ENCODE measurements around the gene CCDC201.
A peak's percentile ranks its signal among the peaks of the same experiment; 100 is the strongest.

Gene CCDC201

DNA sequence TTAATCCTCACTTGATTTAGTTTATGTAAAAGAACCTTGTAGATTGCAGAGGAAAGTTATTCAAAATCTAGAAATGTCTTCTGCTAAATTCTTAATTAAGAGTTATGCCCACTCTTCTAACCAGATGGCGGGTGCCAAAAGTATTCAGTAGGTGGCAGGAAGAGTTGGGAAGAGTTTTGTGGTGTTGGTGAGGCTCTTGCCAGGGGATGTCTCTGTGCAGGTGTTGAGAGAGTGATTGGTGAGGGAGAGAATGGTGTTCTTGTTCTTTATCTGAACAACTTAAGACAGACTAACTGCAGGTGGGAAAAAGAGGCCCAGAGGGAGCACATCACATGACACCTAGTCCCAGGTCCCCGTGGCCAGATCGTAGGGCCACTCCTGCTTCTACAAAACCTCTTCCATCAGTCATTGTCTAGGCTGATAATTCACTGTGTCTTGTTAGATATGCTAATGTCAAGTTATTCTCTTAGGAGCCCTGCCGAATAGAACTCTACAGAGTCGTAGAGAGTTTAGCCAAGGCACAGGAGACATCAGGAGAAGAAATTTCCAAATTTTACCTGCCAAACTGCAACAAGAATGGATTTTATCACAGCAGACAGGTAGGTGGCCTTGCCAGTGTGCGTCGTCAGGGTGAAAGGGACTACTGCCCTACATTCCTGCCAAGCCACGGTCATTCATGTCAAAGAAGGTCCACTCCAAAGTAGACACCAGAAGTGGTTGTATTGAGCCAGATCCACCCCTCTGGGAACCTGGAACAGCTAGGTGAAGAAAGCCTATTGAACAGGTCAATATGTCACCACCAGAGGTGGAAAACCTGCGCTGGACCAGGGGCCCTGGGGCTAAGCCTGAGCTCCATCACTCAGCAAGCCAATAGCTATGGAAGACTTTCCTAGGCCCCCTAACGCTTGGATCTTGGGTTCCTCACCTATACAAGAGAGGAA is 18.9 kb upstream of the CCDC201 start:
- Histone ChIP-seq H3K27me3 (ENCODE audit: control insufficient read depth, low read length) (peaks cover 35% of the 10 kb centered on the region), H4K20me1 (ENCODE audit: control insufficient read depth, insufficient read depth, low read depth, low read length) (no peaks in the 10 kb centered on the region), H3K9me2 (replicated peaks; ENCODE audit: control insufficient read depth, low read length) (no peaks in the 10 kb centered on the region), H3K79me2 (ENCODE audit: control insufficient read depth, low read length) (no peaks in the 10 kb centered on the region), H3K27ac (ENCODE audit: low read depth, low read length) (no peak overlapping the region), H3K36me3 (ENCODE audit: control insufficient read depth, low read length) (no peaks in the 10 kb centered on the region), H3K4me3 (ENCODE audit: low read length) (no peak overlapping the region), H3K4me1 (ENCODE audit: control insufficient read depth, low read length) (no peaks in the 10 kb centered on the region), H3K4me2 (ENCODE audit: low read length) (no peak overlapping the region), H3F3A (ENCODE audit: control insufficient read depth, insufficient read depth) (no peaks in the 10 kb centered on the region), H3K9me3 (ENCODE audit: control insufficient read depth, insufficient read depth, low read length) (no peaks in the 10 kb centered on the region)
- TF ChIP-seq, protein P1, sequence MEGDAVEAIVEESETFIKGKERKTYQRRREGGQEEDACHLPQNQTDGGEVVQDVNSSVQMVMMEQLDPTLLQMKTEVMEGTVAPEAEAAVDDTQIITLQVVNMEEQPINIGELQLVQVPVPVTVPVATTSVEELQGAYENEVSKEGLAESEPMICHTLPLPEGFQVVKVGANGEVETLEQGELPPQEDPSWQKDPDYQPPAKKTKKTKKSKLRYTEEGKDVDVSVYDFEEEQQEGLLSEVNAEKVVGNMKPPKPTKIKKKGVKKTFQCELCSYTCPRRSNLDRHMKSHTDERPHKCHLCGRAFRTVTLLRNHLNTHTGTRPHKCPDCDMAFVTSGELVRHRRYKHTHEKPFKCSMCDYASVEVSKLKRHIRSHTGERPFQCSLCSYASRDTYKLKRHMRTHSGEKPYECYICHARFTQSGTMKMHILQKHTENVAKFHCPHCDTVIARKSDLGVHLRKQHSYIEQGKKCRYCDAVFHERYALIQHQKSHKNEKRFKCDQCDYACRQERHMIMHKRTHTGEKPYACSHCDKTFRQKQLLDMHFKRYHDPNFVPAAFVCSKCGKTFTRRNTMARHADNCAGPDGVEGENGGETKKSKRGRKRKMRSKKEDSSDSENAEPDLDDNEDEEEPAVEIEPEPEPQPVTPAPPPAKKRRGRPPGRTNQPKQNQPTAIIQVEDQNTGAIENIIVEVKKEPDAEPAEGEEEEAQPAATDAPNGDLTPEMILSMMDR (IDR thresholded peaks at IDR 0.05; ENCODE audit: low read depth, low read length, poor library complexity, severe bottlenecking): no peak
- TF ChIP-seq EZH2phosphoT487 (IDR thresholded peaks at IDR 0.05; ENCODE audit: borderline replicate concordance, low read length): no peak

- no peaks in the 10 kb centered on the region for H3F3A ChIP-seq (ENCODE audit: control insufficient read depth, insufficient read depth)
- no peaks in the 10 kb centered on the region for H3K36me3 ChIP-seq (ENCODE audit: control insufficient read depth, low read length)
- H3K9me3 ChIP-seq (ENCODE audit: control insufficient read depth, insufficient read depth, low read length): no peaks in the 10 kb centered on the region
- no peaks in the 10 kb centered on the region for H3K4me1 ChIP-seq (ENCODE audit: control insufficient read depth, low read length)
- no peak overlapping the region for H3K4me3 ChIP-seq (ENCODE audit: low read length)
- no peak overlapping the region for H3K27ac ChIP-seq (ENCODE audit: low read depth, low read length)
- H3K27me3 ChIP-seq (ENCODE audit: control insufficient read depth, low read length): peaks cover 35% of the 10 kb centered on the region
- no peaks in the 10 kb centered on the region for H4K20me1 ChIP-seq (ENCODE audit: control insufficient read depth, insufficient read depth, low read depth, low read length)
- TF ChIP-seq EZH2phosphoT487 (IDR thresholded peaks at IDR 0.05; ENCODE audit: borderline replicate concordance, low read length): no peak
- TF ChIP-seq, protein P1 (IDR thresholded peaks at IDR 0.05; ENCODE audit: low read depth, low read length, poor library complexity, severe bottlenecking): peak; percentile 81
- H3K79me2 ChIP-seq (ENCODE audit: control insufficient read depth, low read length): no peaks in the 10 kb centered on the region
- H3K4me2 ChIP-seq (ENCODE audit: low read length): no peak overlapping the region
- H3K9me2 ChIP-seq (replicated peaks; ENCODE audit: control insufficient read depth, low read length): no peaks in the 10 kb centered on the region
Measured at GRCh38 chr7:45890902-45891461, 18.1 kb upstream of the CCDC201 start.

- peaks cover 35% of the 10 kb centered on the region for H3K27me3 ChIP-seq (ENCODE audit: control insufficient read depth, low read length)
- H3F3A ChIP-seq (ENCODE audit: control insufficient read depth, insufficient read depth): no peaks in the 10 kb centered on the region
- no peaks in the 10 kb centered on the region for H4K20me1 ChIP-seq (ENCODE audit: control insufficient read depth, insufficient read depth, low read depth, low read length)
- no peak overlapping the region for H3K4me2 ChIP-seq (ENCODE audit: low read length)
- H3K27ac ChIP-seq (ENCODE audit: low read depth, low read length): no peak overlapping the region
- no peak overlapping the region for H3K4me3 ChIP-seq (ENCODE audit: low read length)
- H3K36me3 ChIP-seq (ENCODE audit: control insufficient read depth, low read length): no peaks in the 10 kb centered on the region
- no peaks in the 10 kb centered on the region for H3K9me2 ChIP-seq (replicated peaks; ENCODE audit: control insufficient read depth, low read length)
- TF ChIP-seq, protein P1 (IDR thresholded peaks at IDR 0.05; ENCODE audit: low read depth, low read length, poor library complexity, severe bottlenecking): no peak
- no peak for TF ChIP-seq EZH2phosphoT487 (IDR thresholded peaks at IDR 0.05; ENCODE audit: borderline replicate concordance, low read length)
- H3K9me3 ChIP-seq (ENCODE audit: control insufficient read depth, insufficient read depth, low read length): no peaks in the 10 kb centered on the region
- no peaks in the 10 kb centered on the region for H3K4me1 ChIP-seq (ENCODE audit: control insufficient read depth, low read length)
- H3K79me2 ChIP-seq (ENCODE audit: control insufficient read depth, low read length): no peaks in the 10 kb centered on the region
Measured at GRCh38 chr7:45890125-45890901, 17.4 kb upstream of the CCDC201 start.

Measured in DOHH2 (cell line).